AG04449 (cell line): ENCODE measurements around the gene NKX2-4.

Source experiments
- CTCF ChIA-PET: fragments of 350-600 bp; formaldehyde crosslinking; extraction: SDS; loops from one replicate; lab custom pipeline; 2021; ENCODE audit warnings: antibody characterized with exemption; lab: Yijun Ruan, JAX
- POLR2A ChIA-PET: fragments of 400-600, 350-600 bp; formaldehyde crosslinking; extraction: SDS; loops from one replicate; lab custom pipeline; 2020; ENCODE audit warnings: antibody characterized with exemption, inconsistent platforms; lab: Yijun Ruan, JAX
- DNase-seq: peaks from one replicate; pipeline ENCODE4 v3.0.0-alpha.2; 2010; ENCODE audit warnings: low read depth, low spot score
- H3K4me3 ChIP-seq: 2 replicates; pipeline ENCODE4 v1.5.1; 2011; ENCODE audit warnings: low read depth, mild to moderate bottlenecking, control low read depth, low read length
- CTCF ChIP-seq: IDR thresholded peaks from one replicate; pipeline ENCODE4 v1.5.1; 2011; ENCODE audit warnings: mild to moderate bottlenecking, moderate library complexity, low read length, control low read depth, inconsistent platforms; ENCODE audit not compliant: insufficient read depth; ENCODE audit errors: missing control alignments

NKX2-4 gene

GRCh38 chr20:21399005-21399475 is 1.7 kb upstream of the NKX2-4 start:
- ChIA-PET CTCF (no interaction called here), POLR2A (no interaction called here)
- TF ChIP-seq CTCF, result no peak
- no peak overlapping the region for H3K4me3 ChIP-seq
- no peak for DNase-seq

- no peak overlapping the region for H3K4me3 ChIP-seq
- TF ChIP-seq CTCF, result no peak
- POLR2A ChIA-PET, result no interaction called here
- CTCF ChIA-PET, result no interaction called here
- no peak for DNase-seq
Measured at GRCh38 chr20:21398109-21399004, 1.0 kb upstream of the NKX2-4 start.

GRCh38 chr20:21396599-21397340 is 556 bp downstream of the NKX2-4 start:
- no peak for TF ChIP-seq CTCF
- ChIA-PET POLR2A (no interaction called here), CTCF (interaction anchor here (1.6 kb wide), 1 partner anchor 161 kb away, joined by 5 read pairs; no protein-coding TSS in a partner anchor)
- no peak for DNase-seq
- no peak overlapping the region for H3K4me3 ChIP-seq

GRCh38 chr20:21395666-21396598 is 1.4 kb downstream of the NKX2-4 start:
- TF ChIP-seq CTCF, result no peak
- no peak overlapping the region for H3K4me3 ChIP-seq
- no peak for DNase-seq
- CTCF ChIA-PET, result interaction anchor here (1.6 to 1.8 kb wide), 3 partner anchors 17 to 160 kb away, joined by 3 to 5 read pairs (median 3); no protein-coding TSS in a partner anchor
- POLR2A ChIA-PET, result no interaction called here

- no peak for TF ChIP-seq CTCF
- ChIA-PET POLR2A (no interaction called here), CTCF (interaction anchor here (1.6 to 1.8 kb wide), 3 partner anchors 17 to 160 kb away, joined by 3 to 5 read pairs (median 3); no protein-coding TSS in a partner anchor)
- no peak overlapping the region for H3K4me3 ChIP-seq
- no peak for DNase-seq
Measured at GRCh38 chr20:21395051-21395665, 2.2 kb downstream of the NKX2-4 start.
